Liver (tissue), 3 donors: ENCODE data around the gene AAK1.

Experiments
- CTCF ChIP-seq: fragments of 150-350 bp; IDR thresholded peaks from 2 replicates; pipeline ENCODE4 v1.5.1; 2017; ENCODE audit warnings: improper control_type of control experiment, low read depth, low read length; ENCODE audit not compliant: missing input control
- GABPA ChIP-seq, 2 donors: IDR thresholded peaks in 1 of 2; conservative IDR thresholded peaks in 1 of 2; 2 replicates each; pipeline ENCODE4 v1.6.1; 2016; ENCODE audit warnings: antibody characterized with exemption in 2 of 2, mild to moderate bottlenecking in 1 of 2, moderate library complexity in 1 of 2
- HNF4A ChIP-seq, 2 donors: conservative IDR thresholded peaks; 2 replicates each; pipeline ENCODE4 v1.6.1; 2016; ENCODE audit warnings: antibody characterized with exemption in 2 of 2, mild to moderate bottlenecking in 2 of 2
- HNF4G ChIP-seq: IDR thresholded peaks from 2 replicates; pipeline ENCODE4 v1.6.1; 2016; ENCODE audit warnings: antibody characterized with exemption
- JUND ChIP-seq, 2 donors: IDR thresholded peaks; 2 replicates each; pipeline ENCODE4 v1.6.1; 2016; ENCODE audit warnings: antibody characterized with exemption in 2 of 2
- MAX ChIP-seq: IDR thresholded peaks from 2 replicates; pipeline ENCODE4 v1.6.1; 2016; ENCODE audit warnings: antibody characterized with exemption
- RAD21 ChIP-seq, 2 donors: IDR thresholded peaks; 2 replicates each; pipeline ENCODE4 v1.6.1; 2016; ENCODE audit warnings: antibody characterized with exemption in 2 of 2, mild to moderate bottlenecking in 2 of 2
- RXRA ChIP-seq, 2 donors: IDR thresholded peaks; 2 replicates each; pipeline ENCODE4 v1.6.1; 2017 to 2018; ENCODE audit warnings: antibody characterized with exemption in 2 of 2, mild to moderate bottlenecking in 1 of 2
- SP1 ChIP-seq: IDR thresholded peaks from 2 replicates; pipeline ENCODE4 v1.6.1; 2018; ENCODE audit warnings: antibody characterized with exemption, mild to moderate bottlenecking
- TAF1 ChIP-seq: conservative IDR thresholded peaks from 2 replicates; pipeline ENCODE4 v1.6.1; 2016; ENCODE audit warnings: antibody characterized with exemption, mild to moderate bottlenecking
- YY1 ChIP-seq: IDR thresholded peaks from 2 replicates; pipeline ENCODE4 v1.6.1; 2016; ENCODE audit warnings: antibody characterized with exemption, mild to moderate bottlenecking
- TF ChIP-seq, protein P1 (sequence below): IDR thresholded peaks from 2 replicates; pipeline ENCODE4 v1.6.1; 2016; ENCODE audit warnings: antibody characterized with exemption, mild to moderate bottlenecking
- TF ChIP-seq, protein P2 (sequence below): IDR thresholded peaks from 2 replicates; pipeline ENCODE4 v1.6.1; 2016; ENCODE audit warnings: antibody characterized with exemption
- donor health status: healthy.
- donor health status: healthy.

GRCh38 chr2:69604836-69605235 is 38.7 kb downstream of the AAK1 start:
- TF ChIP-seq, protein P1, sequence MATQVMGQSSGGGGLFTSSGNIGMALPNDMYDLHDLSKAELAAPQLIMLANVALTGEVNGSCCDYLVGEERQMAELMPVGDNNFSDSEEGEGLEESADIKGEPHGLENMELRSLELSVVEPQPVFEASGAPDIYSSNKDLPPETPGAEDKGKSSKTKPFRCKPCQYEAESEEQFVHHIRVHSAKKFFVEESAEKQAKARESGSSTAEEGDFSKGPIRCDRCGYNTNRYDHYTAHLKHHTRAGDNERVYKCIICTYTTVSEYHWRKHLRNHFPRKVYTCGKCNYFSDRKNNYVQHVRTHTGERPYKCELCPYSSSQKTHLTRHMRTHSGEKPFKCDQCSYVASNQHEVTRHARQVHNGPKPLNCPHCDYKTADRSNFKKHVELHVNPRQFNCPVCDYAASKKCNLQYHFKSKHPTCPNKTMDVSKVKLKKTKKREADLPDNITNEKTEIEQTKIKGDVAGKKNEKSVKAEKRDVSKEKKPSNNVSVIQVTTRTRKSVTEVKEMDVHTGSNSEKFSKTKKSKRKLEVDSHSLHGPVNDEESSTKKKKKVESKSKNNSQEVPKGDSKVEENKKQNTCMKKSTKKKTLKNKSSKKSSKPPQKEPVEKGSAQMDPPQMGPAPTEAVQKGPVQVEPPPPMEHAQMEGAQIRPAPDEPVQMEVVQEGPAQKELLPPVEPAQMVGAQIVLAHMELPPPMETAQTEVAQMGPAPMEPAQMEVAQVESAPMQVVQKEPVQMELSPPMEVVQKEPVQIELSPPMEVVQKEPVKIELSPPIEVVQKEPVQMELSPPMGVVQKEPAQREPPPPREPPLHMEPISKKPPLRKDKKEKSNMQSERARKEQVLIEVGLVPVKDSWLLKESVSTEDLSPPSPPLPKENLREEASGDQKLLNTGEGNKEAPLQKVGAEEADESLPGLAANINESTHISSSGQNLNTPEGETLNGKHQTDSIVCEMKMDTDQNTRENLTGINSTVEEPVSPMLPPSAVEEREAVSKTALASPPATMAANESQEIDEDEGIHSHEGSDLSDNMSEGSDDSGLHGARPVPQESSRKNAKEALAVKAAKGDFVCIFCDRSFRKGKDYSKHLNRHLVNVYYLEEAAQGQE, result no peak
- TF ChIP-seq CTCF (no peak), TAF1 (no peak), RXRA (IDR thresholded peaks at IDR 0.05) (no peak), YY1 (no peak), MAX (no peak), HNF4A (conservative IDR thresholded peaks at IDR 0.05) (no peak), SP1 (no peak), JUND (IDR thresholded peaks at IDR 0.05) (no peak), RAD21 (IDR thresholded peaks at IDR 0.05) (no peak), HNF4G (no peak), GABPA (IDR thresholded peaks at IDR 0.05 in 1 of 2, conservative IDR thresholded peaks at IDR 0.05 in 1 of 2) (no peak)
- TF ChIP-seq, protein P2, sequence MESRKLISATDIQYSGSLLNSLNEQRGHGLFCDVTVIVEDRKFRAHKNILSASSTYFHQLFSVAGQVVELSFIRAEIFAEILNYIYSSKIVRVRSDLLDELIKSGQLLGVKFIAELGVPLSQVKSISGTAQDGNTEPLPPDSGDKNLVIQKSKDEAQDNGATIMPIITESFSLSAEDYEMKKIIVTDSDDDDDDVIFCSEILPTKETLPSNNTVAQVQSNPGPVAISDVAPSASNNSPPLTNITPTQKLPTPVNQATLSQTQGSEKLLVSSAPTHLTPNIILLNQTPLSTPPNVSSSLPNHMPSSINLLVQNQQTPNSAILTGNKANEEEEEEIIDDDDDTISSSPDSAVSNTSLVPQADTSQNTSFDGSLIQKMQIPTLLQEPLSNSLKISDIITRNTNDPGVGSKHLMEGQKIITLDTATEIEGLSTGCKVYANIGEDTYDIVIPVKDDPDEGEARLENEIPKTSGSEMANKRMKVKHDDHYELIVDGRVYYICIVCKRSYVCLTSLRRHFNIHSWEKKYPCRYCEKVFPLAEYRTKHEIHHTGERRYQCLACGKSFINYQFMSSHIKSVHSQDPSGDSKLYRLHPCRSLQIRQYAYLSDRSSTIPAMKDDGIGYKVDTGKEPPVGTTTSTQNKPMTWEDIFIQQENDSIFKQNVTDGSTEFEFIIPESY, result no peak
